ENCODE data around the gene PKP2. TPM values are rescaled to one million over a fixed set of nuclear protein-coding genes. Genes with fewer than 3 reads are reported as not detected.

The PKP2 gene
- total and polyA plus RNA-seq, 9 of the 15 experiments (the other 6 are each of a cell fraction or from before 2014, with no cell fraction given) = 1.6 to 4.2 (median 2.8) TPM

- no peak for TF ChIP-seq SPI1 (IDR thresholded peaks at IDR 0.05; ENCODE audit: borderline replicate concordance, low read depth, low read length)
- no peak for TF ChIP-seq THRAP3 (IDR thresholded peaks at IDR 0.05; ENCODE audit: borderline replicate concordance)
- no peak for TF ChIP-seq CHD7 (IDR thresholded peaks at IDR 0.05; ENCODE audit: low read depth, low read length)
- TF ChIP-seq ZBTB17 (CRISPR knock-in tag; IDR thresholded peaks at IDR 0.05) = no peak
- TF ChIP-seq NR1H2 (CRISPR knock-in tag; IDR thresholded peaks at IDR 0.05) = no peak
- TF ChIP-seq ELK3 (CRISPR knock-in tag; IDR thresholded peaks at IDR 0.05) = no peak
- TF ChIP-seq, protein P1, sequence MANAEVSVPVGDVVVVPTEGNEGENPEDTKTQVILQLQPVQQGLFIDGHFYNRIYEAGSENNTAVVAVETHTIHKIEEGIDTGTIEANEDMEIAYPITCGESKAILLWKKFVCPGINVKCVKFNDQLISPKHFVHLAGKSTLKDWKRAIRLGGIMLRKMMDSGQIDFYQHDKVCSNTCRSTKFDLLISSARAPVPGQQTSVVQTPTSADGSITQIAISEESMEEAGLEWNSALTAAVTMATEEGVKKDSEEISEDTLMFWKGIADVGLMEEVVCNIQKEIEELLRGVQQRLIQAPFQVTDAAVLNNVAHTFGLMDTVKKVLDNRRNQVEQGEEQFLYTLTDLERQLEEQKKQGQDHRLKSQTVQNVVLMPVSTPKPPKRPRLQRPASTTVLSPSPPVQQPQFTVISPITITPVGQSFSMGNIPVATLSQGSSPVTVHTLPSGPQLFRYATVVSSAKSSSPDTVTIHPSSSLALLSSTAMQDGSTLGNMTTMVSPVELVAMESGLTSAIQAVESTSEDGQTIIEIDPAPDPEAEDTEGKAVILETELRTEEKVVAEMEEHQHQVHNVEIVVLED (CRISPR knock-in tag; IDR thresholded peaks at IDR 0.05) = no peak
- TF ChIP-seq MEIS2 (IDR thresholded peaks at IDR 0.05; ENCODE audit: partially characterized antibody) = no peak
- no peak for TF ChIP-seq MEF2A (IDR thresholded peaks at IDR 0.05; ENCODE audit: control insufficient read depth, low read depth, low read length)
Measured at GRCh38 chr12:32820376-32820931, 76.1 kb downstream of the PKP2 start (continued).
